HEK293 (cell line): Measurements from ENCODE around the gene ACACB.

ENCODE experiments used
- CTCF ChIA-PET: fragments of 350-600 bp; formaldehyde crosslinking; extraction: SDS; loops from one replicate; lab custom pipeline; 2021; ENCODE audit warnings: antibody characterized with exemption; lab: Yijun Ruan, JAX
- POLR2A ChIA-PET: fragments of 300-600 bp; formaldehyde crosslinking; extraction: SDS; loops from one replicate; lab custom pipeline; 2020; ENCODE audit warnings: antibody characterized with exemption, inconsistent platforms; lab: Yijun Ruan, JAX
- H3K27ac ChIP-seq: fragments of 200-500 bp; sonication (Bioruptor generic); 2 replicates; pipeline ENCODE4 v1.5.1; 2014; ENCODE audit warnings: low read depth, low read length, control low read depth, inconsistent platforms; ENCODE audit errors: extremely low read depth
- H3K36me3 ChIP-seq, 2 experiments: fragments of 200-500 bp in 1 of 2; sonication (Bioruptor generic) in 1 of 2; 1 replicate in 1 of 2; 2 replicates in 1 of 2; pipeline ENCODE4 v1.5.1; 2014 to 2017; ENCODE audit warnings: inconsistent platforms in 2 of 2, low read length in 2 of 2; ENCODE audit not compliant: control insufficient read depth in 2 of 2, insufficient read depth in 1 of 2
- H3K4me1 ChIP-seq: fragments of 200-500 bp; sonication (Bioruptor generic); 2 replicates; pipeline ENCODE4 v1.5.1; 2014; ENCODE audit warnings: mild to moderate bottlenecking, low read length, inconsistent platforms; ENCODE audit not compliant: control insufficient read depth, insufficient read depth
- H3K4me3 ChIP-seq: 2 replicates; pipeline ENCODE4 v1.5.1; 2011; ENCODE audit warnings: low read depth, mild to moderate bottlenecking, control low read depth, low read length, moderate library complexity
- H3K9me3 ChIP-seq: fragments of 200-500 bp; sonication (Bioruptor generic); 2 replicates; pipeline ENCODE4 v1.5.1; 2014; ENCODE audit warnings: low read depth, low read length, inconsistent platforms; ENCODE audit not compliant: control insufficient read depth, insufficient read depth
- BCL11A ChIP-seq: fragments of 450-650 bp; formaldehyde crosslinking; IDR thresholded peaks from 2 replicates; pipeline ENCODE4 v1.5.1; 2016; ENCODE audit warnings: low read depth, missing biosample characterization, missing genetic modification characterization
- EGR2 ChIP-seq: fragments of 450-650 bp; formaldehyde crosslinking; IDR thresholded peaks from 2 replicates; pipeline ENCODE4 v1.5.1; 2016; ENCODE audit warnings: low read depth, missing biosample characterization, missing genetic modification characterization
- GLIS1 ChIP-seq: fragments of 450-650 bp; formaldehyde crosslinking; IDR thresholded peaks from 2 replicates; pipeline ENCODE4 v1.5.1; 2016; ENCODE audit warnings: missing biosample characterization, missing genetic modification characterization
- PATZ1 ChIP-seq: fragments of 450-650 bp; formaldehyde crosslinking; IDR thresholded peaks from 2 replicates; pipeline ENCODE4 v1.5.1; 2016; ENCODE audit warnings: missing biosample characterization, missing genetic modification characterization
- PRDM1 ChIP-seq: fragments of 450-650 bp; formaldehyde crosslinking; IDR thresholded peaks from 2 replicates; pipeline ENCODE4; 2016; ENCODE audit warnings: missing biosample characterization, missing genetic modification characterization
- REPIN1 ChIP-seq: fragments of 450-650 bp; formaldehyde crosslinking; IDR thresholded peaks from 2 replicates; pipeline ENCODE4 v1.5.1; 2017; ENCODE audit warnings: missing biosample characterization, missing genetic modification characterization, low read depth
- SCRT1 ChIP-seq: fragments of 450-650 bp; formaldehyde crosslinking; IDR thresholded peaks from 2 replicates; pipeline ENCODE4 v1.5.1; 2016; ENCODE audit warnings: missing biosample characterization, missing genetic modification characterization, borderline replicate concordance
- TCF7L2 ChIP-seq: IDR thresholded peaks from 2 replicates; pipeline ENCODE4 v1.6.1; 2011; ENCODE audit warnings: low read depth, mild to moderate bottlenecking, inconsistent platforms, low read length, moderate library complexity, borderline replicate concordance
- YY1 ChIP-seq: fragments of 450-650 bp; formaldehyde crosslinking; IDR thresholded peaks from 2 replicates; pipeline ENCODE4 v1.5.1; 2018; ENCODE audit warnings: missing biosample characterization, missing genetic modification characterization
- ZBTB17 ChIP-seq: fragments of 450-650 bp; formaldehyde crosslinking; IDR thresholded peaks from 2 replicates; pipeline ENCODE4 v1.5.1; 2016; ENCODE audit warnings: missing biosample characterization, missing genetic modification characterization
- ZBTB48 ChIP-seq: fragments of 450-650 bp; formaldehyde crosslinking; IDR thresholded peaks from 2 replicates; pipeline ENCODE4 v1.5.1; 2016; ENCODE audit warnings: missing biosample characterization, missing genetic modification characterization
- ZBTB8A ChIP-seq: fragments of 450-650 bp; formaldehyde crosslinking; IDR thresholded peaks from 2 replicates; pipeline ENCODE4 v1.5.1; 2016; ENCODE audit warnings: missing biosample characterization, missing genetic modification characterization
- ZIC2 ChIP-seq: fragments of 450-650 bp; formaldehyde crosslinking; IDR thresholded peaks from 2 replicates; pipeline ENCODE4 v1.5.1; 2016; ENCODE audit warnings: missing biosample characterization, missing genetic modification characterization
- ZNF138 ChIP-seq: fragments of 450-650 bp; formaldehyde crosslinking; IDR thresholded peaks from 2 replicates; pipeline ENCODE4 v1.5.1; 2016; ENCODE audit warnings: missing biosample characterization, missing genetic modification characterization, borderline replicate concordance
- ZNF175 ChIP-seq: fragments of 450-650 bp; formaldehyde crosslinking; IDR thresholded peaks from 2 replicates; pipeline ENCODE4 v1.5.1; 2016; ENCODE audit warnings: missing biosample characterization, missing genetic modification characterization
- ZNF24 ChIP-seq: fragments of 450-650 bp; formaldehyde crosslinking; IDR thresholded peaks from 2 replicates; pipeline ENCODE4 v1.5.1; 2016; ENCODE audit warnings: missing biosample characterization, missing genetic modification characterization
- ZNF37A ChIP-seq: fragments of 450-650 bp; IDR thresholded peaks from 2 replicates; pipeline ENCODE4 v1.5.1; 2018; ENCODE audit warnings: missing biosample characterization, missing genetic modification characterization
- ZNF521 ChIP-seq: fragments of 450-650 bp; formaldehyde crosslinking; IDR thresholded peaks from 2 replicates; pipeline ENCODE4 v1.5.1; 2017; ENCODE audit warnings: missing biosample characterization, mild to moderate bottlenecking, missing genetic modification characterization
- ZNF610 ChIP-seq: fragments of 450-650 bp; formaldehyde crosslinking; IDR thresholded peaks from 2 replicates; pipeline ENCODE4 v1.5.1; 2016; ENCODE audit warnings: missing biosample characterization, missing genetic modification characterization, borderline replicate concordance
- ZNF623 ChIP-seq: fragments of 450-650 bp; formaldehyde crosslinking; IDR thresholded peaks from 2 replicates; pipeline ENCODE4 v1.5.1; 2016; ENCODE audit warnings: missing biosample characterization, missing genetic modification characterization
- ZNF624 ChIP-seq: fragments of 450-650 bp; formaldehyde crosslinking; IDR thresholded peaks from 2 replicates; pipeline ENCODE4 v1.5.1; 2017; ENCODE audit warnings: missing biosample characterization, missing genetic modification characterization
- ZNF658 ChIP-seq: fragments of 450-650 bp; formaldehyde crosslinking; IDR thresholded peaks from 2 replicates; pipeline ENCODE4; 2016; ENCODE audit warnings: missing biosample characterization, missing genetic modification characterization
- ZNF660 ChIP-seq: fragments of 450-650 bp; IDR thresholded peaks from 2 replicates; pipeline ENCODE4 v1.5.1; 2018; ENCODE audit warnings: missing biosample characterization, mild to moderate bottlenecking, missing genetic modification characterization
- ZNF76 ChIP-seq: fragments of 450-650 bp; formaldehyde crosslinking; IDR thresholded peaks from 2 replicates; pipeline ENCODE4; 2016; ENCODE audit warnings: low read depth, missing biosample characterization, missing genetic modification characterization, borderline replicate concordance
- TF ChIP-seq, protein P1 (sequence below): fragments of 450-650 bp; formaldehyde crosslinking; IDR thresholded peaks from 2 replicates; pipeline ENCODE4 v1.5.1; 2017; ENCODE audit warnings: missing biosample characterization, missing genetic modification characterization
- TF ChIP-seq, protein P2 (sequence below): fragments of 450-650 bp; formaldehyde crosslinking; IDR thresholded peaks from 2 replicates; pipeline ENCODE4; 2016; ENCODE audit warnings: missing biosample characterization, missing genetic modification characterization
- TF ChIP-seq, protein P3 (sequence below): fragments of 450-650 bp; formaldehyde crosslinking; IDR thresholded peaks from 2 replicates; pipeline ENCODE4 v1.5.1; 2016; ENCODE audit warnings: missing biosample characterization, missing genetic modification characterization

The ACACB gene

DNA sequence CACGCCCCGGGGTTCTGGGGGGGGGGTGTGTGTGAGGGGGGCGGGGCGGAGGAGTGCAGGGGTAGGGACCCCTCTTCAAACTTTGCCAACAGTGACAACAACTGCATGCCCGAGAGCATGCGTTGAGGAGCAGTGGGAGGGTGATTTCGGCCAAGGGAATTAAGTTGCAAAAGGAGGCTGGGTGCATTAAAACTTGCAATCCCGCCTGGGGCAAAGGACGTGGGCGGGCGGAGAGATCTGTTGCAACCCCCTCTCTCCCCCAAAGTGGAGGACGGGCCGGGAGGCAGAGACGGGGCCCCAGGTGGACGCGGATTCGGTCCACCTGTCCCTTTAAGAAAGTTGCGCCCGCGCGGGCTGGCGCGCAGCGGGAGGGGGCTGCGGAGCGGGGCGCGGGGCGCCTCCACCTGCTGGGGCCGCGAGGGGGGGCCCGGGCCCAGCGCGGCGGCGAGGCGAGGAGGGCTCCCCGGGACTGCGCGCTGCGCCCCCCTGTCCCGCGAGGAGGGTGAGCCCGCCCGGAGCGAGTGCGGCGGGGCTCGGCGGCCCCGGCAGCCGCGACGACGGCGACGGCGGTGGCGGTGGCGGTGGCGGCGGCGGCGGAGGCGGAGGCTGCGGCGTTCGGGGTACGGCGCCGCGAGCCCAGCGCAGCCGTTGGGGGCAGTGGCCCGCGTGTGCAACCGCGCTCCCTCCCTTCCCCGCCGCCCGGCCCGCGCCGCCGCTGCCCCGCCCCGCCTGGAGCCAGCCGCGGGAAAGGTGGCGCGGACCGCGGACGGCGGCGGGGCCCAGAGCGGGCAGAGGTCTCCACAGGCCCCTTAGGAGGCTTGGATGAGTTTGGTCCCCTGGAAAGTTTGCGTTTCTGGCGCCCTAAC, 193.2 kb downstream of the ACACB start (continued):
- TF ChIP-seq, protein P1, sequence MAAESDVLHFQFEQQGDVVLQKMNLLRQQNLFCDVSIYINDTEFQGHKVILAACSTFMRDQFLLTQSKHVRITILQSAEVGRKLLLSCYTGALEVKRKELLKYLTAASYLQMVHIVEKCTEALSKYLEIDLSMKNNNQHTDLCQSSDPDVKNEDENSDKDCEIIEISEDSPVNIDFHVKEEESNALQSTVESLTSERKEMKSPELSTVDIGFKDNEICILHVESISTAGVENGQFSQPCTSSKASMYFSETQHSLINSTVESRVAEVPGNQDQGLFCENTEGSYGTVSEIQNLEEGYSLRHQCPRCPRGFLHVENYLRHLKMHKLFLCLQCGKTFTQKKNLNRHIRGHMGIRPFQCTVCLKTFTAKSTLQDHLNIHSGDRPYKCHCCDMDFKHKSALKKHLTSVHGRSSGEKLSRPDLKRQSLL (tag by site-specific recombination): no peak
- TF ChIP-seq ZNF521: no peak
- TF ChIP-seq BCL11A (tag by site-specific recombination): 0 out of 2 replicates have a peak, but pooled peaks have one; percentile 30
- peak; percentile 50; the same call in 1 of the 2 replicates for TF ChIP-seq PATZ1 (tag by site-specific recombination)
- no peak for TF ChIP-seq ZNF24 (tag by site-specific recombination)
- TF ChIP-seq ZNF138 (tag by site-specific recombination): no peak
- TF ChIP-seq ZBTB48 (tag by site-specific recombination): 0 out of 2 replicates have a peak, but pooled peaks have one; percentile 17
- no peak for TF ChIP-seq SCRT1 (tag by site-specific recombination)
- TF ChIP-seq YY1 (tag by site-specific recombination): 0 out of 2 replicates have a peak, but pooled peaks have one; percentile 37
- TF ChIP-seq ZBTB8A: peak; percentile 11; the same call in 1 of the 2 replicates
- TF ChIP-seq ZNF658 (tag by site-specific recombination): no peak
- TF ChIP-seq ZIC2: peak; percentile 32
- no peak for TF ChIP-seq TCF7L2
- no peak for TF ChIP-seq ZNF37A (tag by site-specific recombination)
- TF ChIP-seq EGR2: 0 out of 2 replicates have a peak, but pooled peaks have one; percentile 29
- TF ChIP-seq, protein P2, sequence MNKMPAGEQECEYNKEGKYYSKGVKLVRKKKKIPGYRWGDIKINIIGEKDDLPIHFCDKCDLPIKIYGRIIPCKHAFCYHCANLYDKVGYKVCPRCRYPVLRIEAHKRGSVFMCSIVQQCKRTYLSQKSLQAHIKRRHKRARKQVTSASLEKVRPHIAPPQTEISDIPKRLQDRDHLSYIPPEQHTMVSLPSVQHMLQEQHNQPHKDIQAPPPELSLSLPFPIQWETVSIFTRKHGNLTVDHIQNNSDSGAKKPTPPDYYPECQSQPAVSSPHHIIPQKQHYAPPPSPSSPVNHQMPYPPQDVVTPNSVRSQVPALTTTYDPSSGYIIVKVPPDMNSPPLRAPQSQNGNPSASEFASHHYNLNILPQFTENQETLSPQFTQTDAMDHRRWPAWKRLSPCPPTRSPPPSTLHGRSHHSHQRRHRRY (tag by site-specific recombination): no peak
- TF ChIP-seq, protein P3, sequence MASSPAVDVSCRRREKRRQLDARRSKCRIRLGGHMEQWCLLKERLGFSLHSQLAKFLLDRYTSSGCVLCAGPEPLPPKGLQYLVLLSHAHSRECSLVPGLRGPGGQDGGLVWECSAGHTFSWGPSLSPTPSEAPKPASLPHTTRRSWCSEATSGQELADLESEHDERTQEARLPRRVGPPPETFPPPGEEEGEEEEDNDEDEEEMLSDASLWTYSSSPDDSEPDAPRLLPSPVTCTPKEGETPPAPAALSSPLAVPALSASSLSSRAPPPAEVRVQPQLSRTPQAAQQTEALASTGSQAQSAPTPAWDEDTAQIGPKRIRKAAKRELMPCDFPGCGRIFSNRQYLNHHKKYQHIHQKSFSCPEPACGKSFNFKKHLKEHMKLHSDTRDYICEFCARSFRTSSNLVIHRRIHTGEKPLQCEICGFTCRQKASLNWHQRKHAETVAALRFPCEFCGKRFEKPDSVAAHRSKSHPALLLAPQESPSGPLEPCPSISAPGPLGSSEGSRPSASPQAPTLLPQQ: peak; percentile 56; the same call in 1 of the 2 replicates
- TF ChIP-seq ZNF660 (tag by site-specific recombination): no peak
- no peak for TF ChIP-seq ZNF175

DNA sequence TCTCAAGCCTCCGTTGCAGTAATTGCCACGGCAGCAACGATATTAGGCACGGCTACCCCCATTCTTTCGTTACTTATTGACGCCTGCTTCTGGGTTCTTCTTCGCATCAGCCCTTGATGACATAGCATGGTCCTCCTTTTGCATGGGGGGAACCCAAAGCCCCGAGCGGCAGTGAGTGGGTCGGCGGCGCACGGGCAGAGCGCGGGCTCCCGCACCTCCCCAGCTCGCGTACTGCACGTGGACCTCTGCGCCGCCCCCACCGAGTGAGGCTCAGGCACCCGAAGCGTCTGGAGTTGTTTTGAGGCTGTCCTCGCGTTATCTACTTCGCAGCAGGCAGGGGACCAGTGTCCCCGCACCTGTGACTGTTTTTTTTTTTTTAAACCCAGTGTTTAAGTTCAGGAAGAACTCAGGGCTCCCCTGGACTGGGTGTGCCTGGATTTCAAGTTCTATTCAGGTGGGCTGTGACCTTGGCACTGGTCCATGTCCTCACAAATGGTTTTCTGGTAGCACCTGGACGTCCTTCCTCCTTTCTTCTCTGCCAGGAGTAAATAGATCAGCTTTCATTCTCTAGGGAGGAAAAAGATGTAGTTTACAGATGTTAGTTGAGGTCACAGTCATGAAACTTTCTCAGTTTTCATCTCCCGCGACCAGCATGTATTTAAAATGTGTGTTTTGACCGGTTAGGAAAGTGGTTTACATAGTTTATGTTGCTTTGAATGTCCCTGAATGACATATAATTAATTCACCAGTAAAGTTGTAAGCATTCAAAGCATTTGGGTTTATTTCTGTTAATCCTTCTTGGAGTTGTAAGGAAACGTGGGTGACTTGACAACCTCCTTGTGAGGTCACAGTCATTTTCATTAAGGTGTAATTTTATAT, 194.1 kb downstream of the ACACB start:
- H3K27ac ChIP-seq: peak overlapping the region; percentile 62; the same call in 1 of the 2 replicates
- no peaks in the 10 kb centered on the region for H3K36me3 ChIP-seq
- ChIA-PET POLR2A (no interaction called here), CTCF (no interaction called here)
- H3K4me1 ChIP-seq: peaks cover 13% of the 10 kb centered on the region
- H3K4me3 ChIP-seq: peak overlapping the region; percentile 52
- H3K9me3 ChIP-seq: no peaks in the 10 kb centered on the region
- TF ChIP-seq GLIS1 (tag by site-specific recombination) (peak; percentile 84), ZBTB48 (tag by site-specific recombination) (peak; percentile 83; the same call in 1 of the 2 replicates), ZNF624 (tag by site-specific recombination) (no peak), REPIN1 (tag by site-specific recombination) (no peak), ZNF623 (tag by site-specific recombination) (peak; percentile 7; the same call in 1 of the 2 replicates), PRDM1 (tag by site-specific recombination) (peak; percentile 38; the same call in 1 of the 2 replicates), ZNF610 (peak; percentile 46; the same call in 1 of the 2 replicates), ZNF76 (peak; percentile 16; the same call in 1 of the 2 replicates), ZBTB17 (tag by site-specific recombination) (peak; percentile 93)
